Head of caudate nucleus (tissue), 42 donors: ENCODE results near the gene GID8.

Experiments
- DNase-seq, 42 donors: peaks; one replicate each; pipeline versions ENCODE4 v3.0.0 to v3.0.0-alpha.2; 2020 to 2021; ENCODE audit warnings: mixed read lengths in 7 of 42
- intact Hi-C: fragments of 100-400 bp; cut with DNase I; formaldehyde crosslinking; loops from one replicate; pipeline ENCODE4 v1.15.0; 2022

The GID8 gene

DNA sequence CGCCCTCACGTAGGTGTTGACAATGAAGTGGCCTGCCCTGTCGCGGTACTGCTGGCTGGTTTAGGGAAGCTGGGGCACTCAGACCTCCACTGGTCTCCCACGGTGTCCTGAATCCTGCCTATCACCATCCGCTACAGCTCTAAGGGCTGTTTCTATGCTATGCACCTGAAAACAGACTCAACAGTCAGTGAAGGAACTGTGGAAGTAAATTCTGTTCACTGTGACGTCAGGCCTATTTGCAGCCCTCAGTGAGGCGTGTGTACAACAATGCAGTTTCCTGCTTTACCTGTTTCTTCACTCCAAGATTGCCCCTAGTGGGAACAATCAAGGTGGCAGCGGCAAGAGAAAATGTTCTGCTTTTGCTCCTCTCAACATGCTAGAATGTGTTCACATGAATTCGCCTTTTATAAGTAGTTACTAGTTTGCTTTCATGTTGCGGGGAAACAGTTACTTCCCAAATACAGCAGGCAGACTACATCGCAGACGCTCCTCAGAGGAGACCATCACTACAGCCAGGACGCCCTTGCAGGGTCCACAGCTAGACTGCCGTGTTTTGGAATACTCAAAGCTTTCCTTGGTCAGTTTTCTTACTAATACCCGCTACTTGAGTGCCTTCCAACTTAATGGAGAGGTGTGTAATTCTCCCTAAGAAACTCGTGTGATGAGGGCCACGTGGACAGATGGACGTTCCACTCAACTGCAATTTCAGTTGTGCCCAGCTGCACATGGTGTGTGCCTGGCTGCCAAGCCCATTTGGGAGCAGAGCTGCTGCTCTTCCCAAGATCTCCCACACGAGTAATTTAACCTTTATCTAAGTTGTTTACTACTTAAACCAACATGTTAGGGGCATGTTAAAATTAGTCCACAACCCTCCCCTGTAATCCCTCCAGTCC, 37.0 kb upstream of the GID8 start:
- DNase-seq, result no peak
- intact Hi-C loops, result no loop called here

DNA sequence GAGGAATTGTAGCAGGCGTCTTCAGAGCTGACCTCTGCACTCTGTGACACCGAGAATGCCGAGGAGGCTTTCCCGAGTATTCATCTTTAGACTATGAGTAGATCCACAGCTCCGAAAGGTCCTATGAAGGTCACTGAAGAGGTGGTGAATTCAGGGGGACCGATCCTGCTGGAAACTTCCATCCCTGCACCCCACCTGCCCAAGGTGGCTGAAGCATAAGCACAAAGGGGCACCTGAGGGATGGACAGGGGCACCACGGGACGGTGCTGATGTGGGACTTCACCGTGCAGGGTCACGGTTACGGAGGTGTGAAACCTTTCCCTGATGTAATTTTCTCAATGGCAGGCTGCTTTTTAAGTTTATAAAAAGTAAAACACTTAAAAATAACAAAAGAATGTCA, 36.1 kb upstream of the GID8 start:
- DNase-seq, result no peak
- intact Hi-C loops, result no loop called here

DNA sequence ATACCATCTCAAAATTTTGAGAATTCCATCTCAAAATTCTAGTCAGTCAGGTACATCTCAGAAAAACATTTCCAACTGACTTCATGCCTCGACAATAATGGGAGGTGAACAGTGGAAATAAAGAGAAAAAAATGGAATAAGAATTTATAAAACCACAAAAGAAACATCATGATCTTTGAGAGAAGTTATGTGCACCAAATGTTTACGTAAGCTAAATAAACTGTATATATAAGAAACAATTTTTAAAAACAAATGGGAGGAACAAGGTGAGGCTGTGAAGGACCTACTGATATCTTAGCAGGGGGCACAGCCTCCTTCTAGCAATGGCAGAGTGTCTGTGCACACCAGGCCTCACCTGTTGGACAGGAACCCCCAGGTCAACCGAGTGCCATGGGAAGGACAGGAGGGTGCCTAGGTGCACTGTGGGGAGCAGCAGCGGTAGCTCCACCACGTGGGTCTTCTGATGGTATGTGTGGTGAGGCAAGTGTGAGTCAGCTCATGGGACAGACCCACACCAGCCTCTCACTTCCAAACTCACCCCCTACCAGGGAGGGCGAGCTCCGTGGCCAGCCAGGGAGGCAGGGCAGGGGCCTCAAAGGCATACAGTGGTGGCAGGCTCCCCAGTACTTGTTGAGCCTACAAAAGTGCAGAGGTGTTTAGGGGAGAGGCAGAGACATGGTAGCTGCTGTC, 34.9 kb upstream of the GID8 start:
- no peak for DNase-seq
- intact Hi-C loops, result no loop called here

DNA sequence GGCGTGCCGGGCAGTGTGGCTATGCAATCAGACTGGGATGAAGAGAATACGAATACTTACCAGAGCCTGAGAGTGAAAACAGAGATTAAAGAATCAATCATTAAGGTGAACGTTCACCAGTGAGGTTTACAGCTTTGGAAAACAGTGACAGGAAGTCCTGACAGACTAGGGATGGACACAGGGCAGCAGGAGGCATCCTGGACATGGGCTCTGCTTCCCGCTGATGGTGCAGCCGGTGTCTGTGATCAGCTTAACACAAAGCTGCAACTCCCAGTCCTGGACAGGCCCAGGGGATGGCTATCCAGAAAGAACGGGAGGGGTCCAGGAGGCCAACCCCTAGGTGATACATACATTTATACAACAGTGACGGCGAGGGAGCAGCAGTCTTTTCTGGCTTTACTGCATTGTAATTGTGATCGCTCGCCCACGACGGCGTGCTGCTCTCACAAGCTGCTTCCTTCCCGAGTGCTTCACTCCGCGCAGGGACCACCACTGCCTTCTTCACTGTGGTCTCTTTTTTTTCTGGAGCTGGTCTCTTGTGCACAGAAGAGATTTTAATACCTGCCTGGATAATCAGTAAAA, 32.3 kb upstream of the GID8 start:
- DNase-seq, result peak in 1 of 42 donors; percentile 12
- intact Hi-C loops, result no loop called here

DNA sequence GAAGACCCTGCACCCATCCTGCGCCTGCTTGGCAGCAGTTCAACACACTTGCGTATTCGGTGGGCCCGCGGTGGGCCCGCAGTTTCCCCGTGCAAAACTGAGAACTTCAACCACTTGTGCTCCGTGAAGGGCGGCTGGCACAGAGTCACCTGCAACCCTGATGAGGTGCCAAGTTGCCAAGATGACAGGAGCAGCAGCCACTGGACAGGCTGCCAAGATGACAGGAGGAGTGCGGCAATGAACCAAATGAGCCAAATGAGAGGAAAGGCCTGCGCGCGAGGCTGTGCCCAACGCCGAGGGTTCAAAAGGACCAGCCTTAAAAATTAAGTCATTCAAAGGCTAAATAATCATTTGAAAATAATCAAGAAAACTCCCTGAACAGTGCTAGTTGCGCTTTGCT, 31.7 kb upstream of the GID8 start:
- DNase-seq, result peak in 3 of 42 donors; percentile 23 to 32 (median 32)
- intact Hi-C loops, result no loop called here

DNA sequence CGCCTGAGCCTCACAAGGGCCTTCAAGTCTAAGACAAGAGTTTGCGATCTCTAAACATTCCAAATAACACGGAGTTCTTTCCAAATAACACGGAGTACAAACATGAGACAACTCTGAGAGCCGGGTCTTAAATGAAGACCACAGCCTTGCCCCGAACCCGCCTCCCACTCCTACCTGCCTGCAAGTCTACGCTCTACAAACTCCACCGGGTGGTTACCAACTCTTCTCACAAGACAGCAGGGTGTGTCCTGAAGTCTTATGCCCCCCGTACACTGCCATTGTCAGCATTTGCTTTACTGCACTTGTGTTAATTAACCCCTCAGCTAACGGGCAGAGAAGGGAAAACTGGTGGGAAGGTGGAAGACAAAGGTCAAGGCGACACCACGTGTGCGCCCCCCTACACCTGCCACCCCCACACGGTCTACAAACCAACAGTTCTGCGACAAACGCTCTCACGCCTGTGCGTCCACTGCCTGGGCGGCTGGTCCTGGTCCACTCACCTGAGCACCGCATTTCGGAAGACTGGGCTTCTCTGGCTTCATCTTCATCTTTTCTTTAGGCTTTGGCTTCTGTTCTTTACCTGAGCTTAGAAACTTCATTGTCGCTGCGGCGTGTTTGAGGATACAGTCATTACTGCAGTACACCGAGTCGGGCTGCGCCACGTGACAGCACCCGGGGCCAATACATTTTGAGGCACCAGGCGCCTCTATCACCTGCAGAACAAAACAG, 31.1 kb upstream of the GID8 start:
- peak in 1 of 42 donors; percentile 9 for DNase-seq
- intact Hi-C loops, result no loop called here

DNA sequence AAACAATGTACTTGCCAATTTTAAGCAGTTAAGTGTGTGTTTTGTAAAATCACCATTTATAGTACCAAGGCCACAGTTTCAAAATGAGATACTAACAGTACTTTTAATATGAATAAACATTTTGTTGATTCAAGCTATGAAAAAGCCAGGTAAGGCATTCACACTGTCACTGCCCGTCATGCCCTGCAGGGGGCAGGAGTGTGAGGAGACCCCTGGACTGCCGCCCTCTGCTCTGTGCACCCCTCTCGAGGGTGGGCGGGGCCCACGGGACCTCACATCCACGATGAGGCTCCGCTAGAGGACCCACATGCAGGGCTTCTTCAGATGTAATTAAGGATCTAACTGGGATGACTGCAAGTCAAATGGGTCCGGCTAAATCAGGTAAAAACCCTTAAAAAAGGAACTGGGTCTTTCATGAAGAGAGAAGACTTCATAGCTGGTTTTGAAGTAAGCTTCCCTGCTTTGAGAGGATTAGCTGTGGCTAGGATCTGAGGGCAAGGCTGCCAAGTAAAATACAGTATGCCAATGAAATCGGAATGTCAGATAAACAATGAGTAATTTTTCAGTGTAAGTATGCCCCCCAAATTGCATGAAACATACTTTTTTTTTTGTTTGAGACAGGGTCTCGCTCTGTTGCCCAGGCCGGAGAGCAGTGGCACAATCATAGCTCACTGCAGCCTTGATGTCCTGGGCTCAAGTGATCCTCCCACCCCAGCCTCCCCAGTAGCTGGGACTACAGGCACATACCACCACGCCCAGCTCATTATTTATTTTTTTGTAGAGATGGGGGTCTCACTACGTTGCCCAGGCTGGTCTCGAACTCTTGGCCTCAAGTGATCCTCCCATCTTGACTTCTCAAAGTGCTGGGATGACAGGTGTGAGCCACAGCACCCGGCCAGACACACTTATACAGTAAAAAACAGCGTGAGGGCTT, 30.3 kb upstream of the GID8 start:
- intact Hi-C loops, result no loop called here
- DNase-seq, result no peak

DNA sequence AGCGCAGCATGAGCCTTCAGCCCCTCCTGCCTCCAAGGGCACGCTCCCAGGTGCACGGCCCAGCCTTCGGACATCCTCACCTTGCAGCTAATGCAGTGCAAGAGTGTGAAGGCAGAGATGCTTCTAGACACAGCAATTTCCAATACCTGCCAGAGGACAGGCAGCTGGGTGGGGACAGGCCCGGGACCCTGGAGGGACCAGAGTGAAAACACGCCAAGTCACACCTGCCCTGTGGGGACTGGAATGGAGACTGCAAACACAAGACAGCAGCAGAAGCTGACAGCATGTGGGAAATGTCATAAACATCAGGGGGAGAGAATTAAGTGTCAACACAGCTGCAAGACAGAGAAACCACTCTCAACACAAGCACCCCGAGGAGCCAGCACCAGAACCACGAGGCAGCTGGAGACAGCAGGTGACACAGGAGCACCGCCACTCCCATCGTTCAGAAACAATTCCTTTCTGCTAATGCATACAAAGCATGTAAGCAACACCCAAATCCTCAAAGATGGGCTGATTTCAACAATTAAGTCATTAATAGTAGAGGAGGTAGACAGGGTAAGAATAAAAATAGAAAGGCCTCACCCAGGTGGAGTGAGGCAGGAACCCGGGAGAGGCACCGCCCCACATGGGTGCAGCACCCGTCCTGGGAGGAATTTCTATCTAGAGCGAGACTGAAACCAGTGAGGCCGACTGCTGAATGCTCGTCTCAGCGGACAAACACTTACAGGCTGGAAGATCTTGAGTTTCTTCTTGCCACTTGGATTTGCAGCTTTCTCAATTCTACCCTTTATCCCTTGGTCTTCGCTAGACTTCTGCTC, 28.8 kb upstream of the GID8 start:
- intact Hi-C loops, result no loop called here
- peak in 19 of 42 donors; percentile 28 to 69 (median 43) for DNase-seq

DNA sequence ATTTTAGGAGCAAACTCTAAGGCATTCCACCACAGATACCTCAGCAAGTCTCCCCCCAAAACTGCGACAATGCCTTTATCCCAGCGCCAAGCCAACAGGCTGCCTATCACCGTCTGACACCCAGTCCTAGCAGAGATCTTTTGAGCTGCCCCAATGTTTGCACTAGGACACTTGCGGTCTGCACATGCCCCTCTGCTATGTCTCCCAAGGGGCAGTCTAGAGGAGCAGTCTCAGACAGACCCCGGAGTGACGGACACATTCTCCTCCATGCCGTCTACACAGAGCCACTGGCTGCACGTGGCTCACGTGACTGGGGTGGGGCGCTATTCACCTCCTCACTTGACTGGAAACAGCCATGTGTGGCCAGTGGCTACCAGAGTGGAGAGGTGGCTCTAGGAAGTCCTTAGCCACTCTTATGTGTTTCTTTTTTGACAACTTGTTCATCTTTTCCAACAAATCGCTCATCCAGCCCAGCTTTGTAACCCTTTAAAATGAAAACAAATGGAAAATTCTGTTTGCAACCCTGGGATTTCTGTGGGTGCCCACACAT, 27.7 kb upstream of the GID8 start:
- DNase-seq, result peak in 1 of 42 donors; percentile 13

DNA sequence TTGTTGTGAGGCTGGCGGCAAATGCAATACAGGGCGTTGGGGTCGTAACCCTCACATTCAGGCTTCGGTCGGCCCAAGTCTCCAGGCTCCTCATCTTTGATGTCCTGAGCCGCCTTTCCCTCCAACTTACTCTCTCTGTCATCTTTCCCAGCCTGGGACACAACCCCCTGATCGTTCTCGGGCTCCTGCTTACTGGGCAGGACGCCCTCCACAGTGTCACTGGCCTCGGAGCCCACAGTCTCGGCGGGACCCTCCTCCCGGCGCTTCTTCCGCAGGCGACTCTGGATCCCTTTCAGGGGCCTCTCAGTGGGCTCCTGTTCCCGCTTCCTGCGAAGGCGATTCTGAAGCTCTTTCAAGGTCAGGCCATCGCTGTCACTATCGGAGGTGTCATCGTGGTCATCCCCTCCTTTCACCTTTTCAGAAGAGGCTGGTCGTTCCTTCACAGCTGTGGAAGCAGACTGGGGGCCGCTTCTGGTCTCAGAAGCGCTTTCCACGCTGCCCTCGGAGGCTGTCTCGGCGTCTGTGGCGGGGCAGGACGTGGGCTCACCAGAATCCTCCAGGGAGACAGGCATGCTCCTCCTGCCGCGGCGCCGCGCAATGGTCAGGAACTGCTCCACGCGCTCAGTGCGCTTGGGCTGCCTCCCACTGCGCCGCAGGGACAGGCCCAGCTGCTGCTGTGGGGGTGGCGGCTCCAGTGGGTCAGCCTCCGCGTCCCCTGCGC, 27.0 kb upstream of the GID8 start:
- peak in 1 of 42 donors; percentile 10 for DNase-seq
- intact Hi-C loops, result no loop called here

More for the DNA sequence above, 27.7 kb upstream of the GID8 start:
- intact Hi-C loops, result no loop called here

DNA sequence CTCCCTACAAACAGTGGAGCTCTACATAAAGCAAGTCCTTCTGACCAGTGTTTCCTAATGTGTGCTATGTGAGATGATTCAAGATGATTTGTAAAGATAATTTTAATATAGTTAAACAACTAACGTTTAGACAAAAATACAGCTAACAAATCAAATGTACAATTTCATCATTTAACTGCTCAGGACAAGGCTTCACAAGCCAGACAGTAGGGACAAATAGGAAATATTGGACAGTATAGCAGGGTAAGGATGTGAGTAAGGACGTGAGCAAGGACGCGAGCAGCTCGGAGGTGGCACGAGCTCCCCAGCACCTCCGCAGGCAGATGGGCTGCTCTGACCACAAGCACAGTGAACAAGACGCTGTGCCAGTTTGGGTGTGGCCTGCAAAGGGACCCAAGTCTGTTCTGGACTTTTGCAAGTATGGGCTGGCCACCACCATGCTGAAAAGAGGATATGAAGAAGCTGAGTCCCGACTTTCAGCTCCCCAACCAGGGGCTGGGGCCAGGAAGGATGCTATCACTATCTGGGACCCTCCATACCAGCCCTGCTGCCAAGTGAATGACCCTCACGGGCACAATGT, 26.2 kb upstream of the GID8 start:
- no peak for DNase-seq
- intact Hi-C loops, result no loop called here

DNA sequence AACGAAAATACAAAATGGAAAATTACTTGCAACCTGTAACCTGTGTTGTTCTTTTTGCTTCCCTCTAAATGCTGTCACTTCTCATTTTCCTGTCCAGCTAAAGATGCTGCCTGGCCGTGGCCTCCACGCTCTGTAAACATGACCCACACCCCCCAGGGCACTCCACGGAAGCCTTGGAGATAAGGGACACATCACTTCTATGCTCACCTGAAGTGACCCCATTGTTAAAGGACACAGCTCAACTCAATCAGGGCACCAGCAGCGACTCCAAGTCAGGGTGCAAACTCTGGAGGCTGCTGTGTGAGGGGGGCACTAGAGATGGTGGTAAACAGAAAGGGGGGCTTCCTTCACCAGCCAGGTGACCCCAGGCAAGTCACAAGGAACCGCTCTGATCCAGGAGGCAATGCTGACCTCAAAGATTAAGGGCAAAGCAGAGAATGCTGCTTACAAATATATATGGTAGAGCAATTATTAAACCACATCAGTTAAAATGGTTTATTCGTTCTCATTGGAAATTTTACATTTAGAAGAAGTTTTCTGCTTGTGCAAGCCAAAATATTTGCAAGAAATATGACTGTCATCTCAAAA, 24.8 kb upstream of the GID8 start:
- intact Hi-C loops, result no loop called here
- DNase-seq, result no peak

DNA sequence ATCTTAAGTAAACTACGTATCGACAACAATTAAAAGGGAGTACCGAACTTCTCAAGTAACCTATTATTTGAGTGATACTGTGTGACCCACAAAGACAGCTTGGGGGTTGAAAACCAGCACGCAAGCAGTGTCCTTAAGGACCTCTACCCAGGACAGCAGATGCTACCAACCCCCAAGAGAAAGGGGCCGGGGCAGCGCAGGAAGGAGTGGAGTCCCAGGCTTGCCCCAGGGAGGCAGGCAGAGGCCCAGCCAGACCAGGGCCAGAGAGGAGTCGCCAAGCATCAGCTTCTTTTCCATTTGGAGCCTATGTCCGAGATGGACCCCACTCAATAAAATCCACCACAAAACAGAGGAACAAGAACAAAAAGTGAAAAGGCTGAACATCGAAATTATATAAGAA, 23.5 kb upstream of the GID8 start:
- intact Hi-C loops, result no loop called here
- DNase-seq, result no peak

DNA sequence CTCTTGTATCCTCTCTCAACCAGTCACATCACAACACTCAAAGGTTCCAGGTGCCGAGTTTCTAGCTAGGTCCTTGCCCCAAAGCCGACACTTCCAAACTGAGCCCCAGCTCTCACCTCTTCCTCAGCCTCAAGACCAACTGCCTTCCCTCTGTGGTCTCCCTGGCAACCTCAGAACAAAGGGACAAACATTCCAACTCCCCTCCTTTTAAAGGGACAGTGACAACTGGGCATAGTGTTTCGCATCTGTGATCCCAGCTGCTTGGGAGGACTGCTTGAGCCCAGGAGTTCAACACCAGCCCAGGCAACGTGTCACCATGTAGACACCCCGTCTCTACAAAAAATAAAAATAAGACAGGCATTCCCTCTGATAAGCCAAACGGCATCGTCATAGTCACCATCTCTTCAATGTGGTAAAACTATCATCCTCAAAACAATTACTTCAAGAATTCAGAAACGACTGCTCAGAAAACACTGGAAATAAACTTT, 22.9 kb upstream of the GID8 start:
- DNase-seq, result peak in 25 of 42 donors; percentile 10 to 76 (median 49)
- intact Hi-C loops, result no loop called here

DNA sequence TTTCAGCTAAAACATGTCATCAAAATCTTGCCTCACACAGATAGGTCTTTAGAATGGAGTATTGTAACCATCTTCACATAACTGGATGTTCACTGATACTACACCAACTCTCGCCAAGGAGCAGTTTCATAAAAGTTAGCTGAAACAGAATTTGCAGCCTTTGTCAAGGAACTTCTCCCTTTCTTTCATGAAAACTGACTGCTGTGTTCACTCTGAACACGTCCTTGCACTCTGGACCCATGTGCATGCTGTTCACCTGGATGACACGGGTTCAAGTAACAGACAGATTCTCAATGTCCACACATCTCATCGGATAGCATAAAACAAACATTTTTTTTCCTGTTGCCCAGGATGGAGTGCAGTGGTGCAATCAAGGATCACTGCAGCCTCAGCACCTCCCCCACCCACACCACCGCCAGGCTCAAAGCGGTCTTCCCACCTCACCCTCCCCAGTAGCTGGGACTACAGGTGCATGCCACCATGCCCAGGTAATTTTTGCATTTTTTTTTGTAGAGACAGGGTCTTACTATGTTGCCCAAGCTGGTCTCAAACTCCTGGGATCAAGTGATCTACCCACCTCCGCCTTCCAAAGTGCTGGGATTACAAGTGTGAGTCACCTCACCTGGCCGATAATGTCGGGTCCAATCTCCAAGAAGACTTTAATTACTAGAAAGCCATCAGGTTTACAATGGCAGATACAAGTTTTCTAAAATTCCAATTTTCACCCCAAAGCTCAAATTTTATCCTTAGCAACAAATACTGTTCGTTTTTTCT, 21.1 kb upstream of the GID8 start:
- no peak for DNase-seq
- intact Hi-C loops, result no loop called here
